Skeletal muscle tissue (tissue), 4 donors: Measurements from ENCODE around the gene LKAAEAR1. TPM values are rescaled to one million over a fixed set of nuclear protein-coding genes. Genes with fewer than 3 reads are reported as not detected.
A peak's percentile ranks its signal among the peaks of the same experiment; 100 is the strongest.

Experiments
- H3K27ac ChIP-seq: one replicate; pipeline ENCODE4 v1.7.0; 2013; ENCODE audit warnings: mild to moderate bottlenecking, low read depth, low read length, inconsistent platforms
- H3K27me3 ChIP-seq, 3 donors: one replicate each; pipeline ENCODE4 v1.7.0; 2013; ENCODE audit warnings: low read length in 3 of 3; ENCODE audit not compliant: control insufficient read depth in 3 of 3, insufficient read depth in 3 of 3
- H3K36me3 ChIP-seq, 3 donors: one replicate each; pipeline ENCODE4 v1.7.0; 2013; ENCODE audit warnings: low read length in 3 of 3; ENCODE audit not compliant: control insufficient read depth in 3 of 3, insufficient read depth in 3 of 3
- H3K4me1 ChIP-seq, 3 donors: one replicate each; pipeline ENCODE4 v1.7.0; 2013; ENCODE audit warnings: low read length in 3 of 3, mild to moderate bottlenecking in 3 of 3; ENCODE audit not compliant: control insufficient read depth in 3 of 3, insufficient read depth in 3 of 3
- H3K4me3 ChIP-seq, 3 donors: one replicate each; pipeline ENCODE4 v1.7.0; 2013; ENCODE audit warnings: low read length in 3 of 3
- H3K9ac ChIP-seq, 3 donors: one replicate each; pipeline ENCODE4 v1.7.0; 2013; ENCODE audit warnings: low read length in 3 of 3, mild to moderate bottlenecking in 3 of 3, moderate library complexity in 2 of 3, low read depth in 1 of 3
- H3K9me3 ChIP-seq, 3 donors: one replicate each; pipeline ENCODE4 v1.7.0; 2013; ENCODE audit warnings: low read length in 3 of 3; ENCODE audit not compliant: control insufficient read depth in 3 of 3
- total RNA-seq: library from RNA; depleted of rRNA; stranded (reverse); fragments of >200 nt; gene quantifications from one replicate; pipeline ENCODE4 v1.2.3, GENCODE V29; 2014
- donor health status: Osteomylitis.

LKAAEAR1 gene
- total RNA-seq, 1 donor from 2014 or later = 1.0 TPM

GRCh38 chr20:64067005-64067632 is 17.1 kb downstream of the LKAAEAR1 start:
- no peak overlapping the region for H3K27ac ChIP-seq
- peaks cover 15 to 27% (median 24%) of the 10 kb centered on the region in 3 donors for H3K4me1 ChIP-seq
- no peaks in the 10 kb centered on the region for H3K27me3 ChIP-seq

DNA sequence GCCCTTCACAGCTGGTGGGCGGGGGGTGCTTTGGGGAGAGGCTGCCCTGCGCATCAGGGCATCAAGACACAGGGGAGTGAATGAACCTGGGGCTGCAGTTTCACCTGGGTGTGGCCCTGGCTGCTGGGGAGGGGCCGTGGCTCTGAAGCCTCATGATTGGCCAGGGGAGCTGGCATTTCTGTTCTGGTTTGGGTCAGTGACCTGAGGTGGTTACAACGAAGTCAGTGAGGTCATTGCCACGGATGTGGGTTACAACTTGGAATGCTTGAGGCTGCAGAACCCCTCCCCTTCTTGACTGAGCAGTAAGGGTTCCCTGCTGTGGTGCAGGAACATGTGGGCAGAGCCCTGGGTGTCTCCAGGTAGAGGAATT is 18.2 kb downstream of the LKAAEAR1 start:
- no peaks in the 10 kb centered on the region for H3K36me3 ChIP-seq
- H3K4me3 ChIP-seq = no peak overlapping the region
- no peaks in the 10 kb centered on the region for H3K9me3 ChIP-seq
- no peak overlapping the region for H3K9ac ChIP-seq
- no peak overlapping the region for H3K27ac ChIP-seq
- peaks cover 16 to 30% (median 27%) of the 10 kb centered on the region in 3 donors for H3K4me1 ChIP-seq
- H3K27me3 ChIP-seq = no peaks in the 10 kb centered on the region

More at GRCh38 chr20:64067005-64067632, 17.1 kb downstream of the LKAAEAR1 start:
- no peaks in the 10 kb centered on the region for H3K9me3 ChIP-seq
- peaks cover 0 to 1% (median 0%) of the 10 kb centered on the region in 3 donors for H3K36me3 ChIP-seq
- H3K4me3 ChIP-seq = no peak overlapping the region
- no peak overlapping the region for H3K9ac ChIP-seq

DNA sequence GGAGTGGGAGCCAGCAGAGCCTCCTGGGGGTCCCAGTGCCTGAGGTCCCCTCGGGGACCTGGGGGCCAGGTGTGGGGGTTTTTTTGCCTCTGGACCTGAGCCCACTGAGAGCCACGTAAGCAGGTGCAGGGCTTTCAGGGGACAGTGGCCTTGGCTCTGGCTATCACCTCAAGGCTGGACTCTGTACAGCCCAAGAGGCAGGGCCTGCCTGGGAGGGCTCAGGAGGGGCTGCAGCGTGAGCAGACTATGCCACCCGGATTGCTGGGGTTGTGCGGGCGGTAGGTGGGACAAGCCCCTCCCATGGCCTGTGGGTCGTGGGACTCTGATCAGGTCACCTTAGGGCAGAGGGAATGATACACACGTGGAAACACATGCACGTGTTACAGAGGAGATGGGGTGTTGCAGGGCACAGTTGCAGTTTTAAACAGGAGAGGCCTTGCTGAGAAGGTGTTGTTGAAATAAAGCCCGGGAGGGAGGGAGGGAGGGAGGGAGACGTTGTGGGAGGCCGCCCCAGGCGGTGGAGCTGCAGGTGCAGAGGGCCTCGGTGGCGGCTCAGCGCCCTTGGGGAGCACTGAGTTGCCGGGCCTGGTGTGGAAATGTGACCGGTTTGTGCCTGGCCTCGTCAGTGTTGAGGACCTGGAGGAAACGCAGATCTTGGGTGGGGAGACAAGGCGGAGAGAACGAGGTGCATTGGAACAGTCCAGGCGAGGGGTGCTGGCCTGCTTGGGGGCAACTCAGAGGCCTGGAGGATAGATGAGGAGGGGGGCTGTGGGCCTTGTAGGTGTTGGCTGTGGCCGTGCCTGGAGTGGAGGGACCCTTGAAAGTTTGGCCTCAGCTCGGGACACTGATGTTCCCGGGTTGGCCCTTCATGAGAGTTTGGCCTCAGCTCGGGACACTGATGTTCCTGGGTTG is 18.9 kb downstream of the LKAAEAR1 start:
- H3K27me3 ChIP-seq = no peaks in the 10 kb centered on the region
- H3K9ac ChIP-seq = peak overlapping the region in 2 of 3 donors; percentile 8 to 54
- H3K4me3 ChIP-seq = no peak overlapping the region
- peaks cover 16 to 30% (median 27%) of the 10 kb centered on the region in 3 donors for H3K4me1 ChIP-seq
- H3K36me3 ChIP-seq = no peaks in the 10 kb centered on the region
- H3K27ac ChIP-seq = no peak overlapping the region
- no peaks in the 10 kb centered on the region for H3K9me3 ChIP-seq

DNA sequence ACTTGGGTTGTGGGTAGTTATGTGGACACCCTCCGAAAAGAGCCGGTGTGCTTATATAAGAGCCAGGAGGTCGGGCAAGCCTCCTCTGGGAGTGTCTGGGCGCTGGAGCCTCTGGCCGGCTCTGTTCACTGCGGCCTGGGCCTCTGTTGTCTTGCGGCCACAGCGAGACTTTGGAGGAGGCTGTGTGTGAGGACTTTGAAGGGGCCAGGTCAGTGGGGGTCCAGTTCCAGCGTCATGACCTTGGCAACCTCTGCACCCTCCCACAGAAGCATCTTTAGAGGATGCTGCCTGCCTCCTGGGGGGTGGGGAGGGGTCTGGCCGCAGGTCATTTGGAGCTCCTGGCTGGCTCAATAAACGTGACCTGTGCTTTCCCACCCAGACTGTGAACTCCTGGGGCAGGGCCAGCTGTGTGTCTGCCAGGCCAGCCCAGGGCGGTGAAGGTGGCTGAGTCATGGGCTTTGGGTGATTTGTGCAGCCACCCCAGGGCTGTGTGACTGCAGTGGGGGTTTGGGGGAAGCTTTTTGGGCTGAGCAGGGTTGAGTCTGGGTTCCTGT is 20.0 kb downstream of the LKAAEAR1 start:
- Histone ChIP-seq H3K27me3 (no peaks in the 10 kb centered on the region), H3K36me3 (no peaks in the 10 kb centered on the region), H3K4me3 (peak overlapping the region; percentile 78 to 85 (median 82)), H3K9ac (peak overlapping the region; percentile 76 to 89 (median 76)), H3K9me3 (no peaks in the 10 kb centered on the region), H3K27ac (no peak overlapping the region), H3K4me1 (peaks cover 16 to 28% (median 27%) of the 10 kb centered on the region in 3 donors)

DNA sequence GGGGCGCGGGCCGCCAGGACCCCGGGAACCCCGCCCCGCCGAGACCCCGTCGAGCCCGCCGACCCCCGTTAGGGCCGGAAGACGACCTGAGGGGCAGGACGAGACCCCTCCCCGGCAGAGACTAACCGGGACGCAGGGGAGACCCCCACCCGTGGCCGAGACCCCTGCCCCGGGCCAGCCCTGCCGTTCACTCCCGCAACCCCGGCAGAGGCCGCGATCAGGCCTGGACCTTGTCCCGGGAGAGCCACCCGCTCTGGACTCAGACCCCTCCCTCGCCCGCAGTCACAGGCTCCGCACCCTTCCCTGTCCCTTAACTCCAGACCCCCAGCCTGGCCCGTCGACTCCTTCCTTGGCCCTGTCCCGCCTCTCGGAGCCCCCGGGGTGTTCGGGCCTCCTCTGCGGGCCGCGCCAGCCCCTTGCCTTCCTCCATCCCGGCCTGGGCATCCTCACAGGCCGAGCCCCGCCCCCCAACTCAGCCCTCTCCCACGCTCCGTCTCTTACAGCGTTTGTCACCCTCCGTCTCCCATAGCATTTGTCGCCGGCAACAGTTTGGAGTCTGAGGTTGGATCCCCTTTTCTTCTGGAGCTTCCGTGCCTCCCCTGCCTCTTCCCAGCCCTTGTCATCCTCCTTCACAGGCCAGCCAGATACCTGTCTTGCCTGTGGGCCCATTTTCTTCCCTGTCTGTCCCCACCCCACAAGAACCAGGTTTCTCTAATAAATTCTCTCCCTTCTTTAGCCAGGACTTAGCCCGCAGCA is 20.6 kb downstream of the LKAAEAR1 start:
- Histone ChIP-seq H3K36me3 (no peaks in the 10 kb centered on the region), H3K9ac (peak overlapping the region; percentile 76 to 89 (median 76)), H3K27me3 (no peaks in the 10 kb centered on the region), H3K27ac (peak overlapping the region; percentile 25), H3K4me3 (peak overlapping the region; percentile 78 to 85 (median 82)), H3K4me1 (peaks cover 16 to 28% (median 27%) of the 10 kb centered on the region in 3 donors), H3K9me3 (no peaks in the 10 kb centered on the region)

DNA sequence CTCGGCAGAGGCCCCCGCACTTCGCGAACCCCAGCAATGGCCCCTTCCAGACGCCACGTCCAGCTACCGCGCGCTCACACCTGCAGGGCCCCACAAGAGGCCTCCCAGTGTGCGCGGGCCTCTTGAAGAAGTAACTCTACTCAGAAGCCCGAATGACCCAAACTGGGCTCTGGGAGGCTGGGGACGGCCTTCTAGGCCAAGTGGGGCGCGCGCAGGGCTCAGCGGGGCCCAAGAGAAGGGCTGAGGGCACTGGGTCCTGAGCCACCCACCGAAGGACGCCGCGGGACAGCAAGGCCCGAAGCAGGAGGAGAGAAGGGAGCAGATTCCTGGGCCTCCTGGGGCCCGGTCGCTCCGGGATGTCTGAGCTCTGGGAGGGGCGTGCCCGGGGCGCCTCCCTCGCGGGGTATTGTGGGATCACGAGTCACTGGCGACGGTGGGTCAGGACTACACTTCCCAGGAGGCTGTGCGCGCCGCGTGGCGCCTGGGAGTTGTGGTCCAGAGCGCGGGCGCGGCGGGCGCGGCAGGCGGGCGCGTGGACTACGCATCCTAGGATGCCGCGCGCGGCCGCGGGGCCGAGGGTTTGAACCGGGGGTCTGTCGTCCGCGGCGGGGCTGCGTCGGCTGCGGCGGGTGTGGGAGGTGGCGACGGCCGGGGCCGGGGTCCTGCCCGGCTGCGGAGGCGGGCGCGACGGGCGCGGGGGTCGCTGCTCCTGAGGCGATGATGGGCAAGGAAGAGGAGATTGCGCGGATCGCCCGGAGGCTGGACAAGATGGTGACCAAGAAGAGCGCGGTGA is 21.4 kb downstream of the LKAAEAR1 start, which contains the start of gene TCEA2:
Gene TCEA2 (plus strand): TSS at position 603 of the 793 bp plus-strand sequence. CDS start 115 bp downstream, at position 718.
- Histone ChIP-seq H3K27me3 (peaks cover 0 to 4% (median 0%) of the 10 kb centered on the region in 3 donors), H3K4me3 (peak within 1 kb of the TSS; percentile 78 to 85 (median 82)), H3K9ac (peak within 1 kb of the TSS; percentile 85 to 89 (median 85)), H3K9me3 (no peaks in the 10 kb centered on the region), H3K4me1 (peaks cover 18 to 32% (median 31%) of the 10 kb centered on the region in 3 donors), H3K27ac (peak within 1 kb of the TSS; percentile 73), H3K36me3 (no peaks in the 10 kb centered on the region)

- Histone ChIP-seq H3K4me1 (peaks cover 19 to 34% (median 31%) of the 10 kb centered on the region in 3 donors), H3K36me3 (no peaks in the 10 kb centered on the region), H3K9ac (peak overlapping the region; percentile 85 to 89 (median 85)), H3K9me3 (no peaks in the 10 kb centered on the region), H3K27ac (peak overlapping the region; percentile 73), H3K27me3 (peaks cover 3 to 9% (median 5%) of the 10 kb centered on the region in 3 donors), H3K4me3 (peak overlapping the region; percentile 72 to 82 (median 76))
Measured at GRCh38 chr20:64062276-64062595, 22.0 kb downstream of the LKAAEAR1 start.

GRCh38 chr20:64058536-64058935 is 25.7 kb downstream of the LKAAEAR1 start:
- peaks cover 10 to 33% (median 23%) of the 10 kb centered on the region in 3 donors for H3K27me3 ChIP-seq
- H3K9ac ChIP-seq = no peak overlapping the region
- H3K9me3 ChIP-seq = no peaks in the 10 kb centered on the region
- H3K27ac ChIP-seq = no peak overlapping the region
- H3K4me3 ChIP-seq = no peak overlapping the region
- peaks cover 8 to 28% (median 19%) of the 10 kb centered on the region in 3 donors for H3K4me1 ChIP-seq
- no peaks in the 10 kb centered on the region for H3K36me3 ChIP-seq
